Astrocyte of the hippocampus (primary cell): Measurements from ENCODE around the gene TM7SF2.
"Not testable (repeated sequence)": the region's sequence is repeated elsewhere in the genome, so short reads cannot be mapped to it uniquely, and the experiment has no call there.

ENCODE experiments used
- DNase-seq: peaks from one replicate; pipeline ENCODE4 v3.0.0; 2011; ENCODE audit warnings: low read depth, low spot score

TM7SF2 gene

GRCh38 chr11:65114538-65115171 lies 3.0 kb downstream of the TM7SF2 start:
- DNase-seq = no peak

GRCh38 chr11:65115361-65116082 lies 3.9 kb downstream of the TM7SF2 start:
- no peak for DNase-seq

GRCh38 chr11:65116370-65117205 lies 4.9 kb downstream of the TM7SF2 start:
- peak; percentile 75 for DNase-seq

- DNase-seq = peak; percentile 100
Measured at GRCh38 chr11:65117206-65118096, 5.8 kb downstream of the TM7SF2 start, which contains the start of gene ZNHIT2. TSS of gene ZNHIT2 (minus strand) at chr11:65117701. CDS start at chr11:65117653, 48 bp downstream.

GRCh38 chr11:65118097-65118837 lies 6.6 kb downstream of the TM7SF2 start:
- no peak for DNase-seq

- DNase-seq = not testable (repeated sequence)
Measured at GRCh38 chr11:65118891-65119669, 7.4 kb downstream of the TM7SF2 start.

- no peak for DNase-seq
Measured at GRCh38 chr11:65119670-65119995, 8.0 kb downstream of the TM7SF2 start.

DNA sequence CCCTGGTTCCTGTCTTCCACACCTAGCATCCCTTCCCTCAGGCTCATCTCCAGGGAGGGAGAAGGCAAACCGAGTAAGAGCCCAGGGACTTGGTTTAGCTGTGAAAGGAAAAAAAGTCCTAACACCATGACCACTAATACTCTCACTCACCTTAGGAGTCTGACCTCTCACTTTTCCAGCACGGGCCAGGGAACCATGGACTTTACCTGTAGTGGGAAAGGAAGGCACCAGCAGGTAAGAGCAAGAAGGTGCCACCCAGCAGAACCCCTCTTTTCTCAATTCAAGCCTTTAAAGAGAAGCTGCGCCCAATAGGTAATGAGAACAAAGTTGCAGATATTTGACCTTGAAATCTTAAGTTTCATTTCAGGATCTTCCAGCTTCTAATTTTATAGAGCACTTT lies 9.2 kb downstream of the TM7SF2 start:
- DNase-seq = no peak

DNA sequence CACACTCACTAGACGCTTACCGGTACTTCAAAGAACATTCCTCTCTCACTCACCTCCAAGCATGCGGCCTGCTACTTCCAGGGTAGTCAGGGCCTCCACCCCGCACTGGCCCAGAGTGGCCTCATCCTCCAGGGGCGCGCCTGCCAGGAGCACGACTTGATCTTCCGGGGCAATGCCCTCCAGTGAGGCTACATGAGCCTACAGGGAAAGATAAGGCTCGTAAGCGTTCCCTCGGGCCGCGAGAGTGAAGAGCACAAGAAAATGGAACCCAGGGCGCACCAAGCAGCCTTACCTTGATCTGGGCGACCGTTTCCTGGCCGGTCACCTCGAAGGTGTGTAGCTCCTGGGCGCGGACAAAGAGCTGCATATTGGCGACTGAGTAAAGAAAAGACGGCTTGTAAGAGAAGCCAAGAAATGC lies 9.8 kb downstream of the TM7SF2 start:
- DNase-seq = peak; percentile 31

GRCh38 chr11:65121865-65122696 lies 10.4 kb downstream of the TM7SF2 start, which contains the start of the genes FAU and MRPL49:
TSS of gene FAU (minus strand) at chr11:65122134. CDS start at chr11:65121813, 321 bp downstream.
TSS of gene MRPL49 (plus strand) at chr11:65122321. CDS start at chr11:65122347, 26 bp downstream.
- DNase-seq = peak; percentile 99

- no peak for DNase-seq
Measured at GRCh38 chr11:65124480-65125196, 13.0 kb downstream of the TM7SF2 start.

DNA sequence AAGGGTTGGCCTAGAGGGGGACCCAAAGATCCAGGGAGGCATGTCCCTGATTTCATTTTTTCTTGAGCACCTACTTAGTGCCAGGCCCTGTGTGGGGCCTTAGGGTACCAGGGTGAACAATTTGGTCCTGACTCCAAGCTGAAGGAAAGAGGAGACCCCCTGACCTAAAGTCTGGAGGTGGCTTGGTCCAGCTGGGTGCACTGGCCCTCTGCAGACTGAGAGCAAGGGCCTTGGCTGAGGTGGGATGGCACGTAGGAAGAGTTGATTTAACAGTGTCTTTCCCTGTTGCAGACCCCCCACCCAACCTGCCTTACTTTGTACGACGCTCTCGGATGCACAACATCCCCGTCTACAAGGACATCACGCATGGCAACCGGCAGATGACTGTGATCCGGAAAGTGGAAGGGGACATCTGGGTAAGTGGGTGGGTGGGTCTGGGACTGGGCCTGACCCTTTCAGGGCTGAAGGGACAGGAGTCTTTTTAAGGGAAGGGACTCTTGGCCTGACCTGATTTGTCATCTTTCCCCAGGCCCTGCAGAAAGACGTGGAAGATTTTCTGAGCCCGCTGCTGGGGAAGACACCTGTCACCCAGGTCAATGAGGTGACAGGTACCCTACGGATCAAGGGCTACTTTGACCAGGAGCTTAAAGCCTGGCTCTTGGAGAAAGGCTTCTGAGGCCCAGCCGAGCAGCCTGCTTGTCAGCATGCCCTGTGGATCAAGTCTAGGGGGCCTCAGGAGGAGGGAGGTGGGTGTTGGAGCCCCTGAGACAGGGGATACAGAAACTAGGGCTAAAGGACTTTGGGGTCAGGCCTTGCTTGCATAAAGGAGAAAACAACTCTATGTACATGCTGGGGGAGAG lies 13.8 kb downstream of the TM7SF2 start:
- DNase-seq = no peak

DNA sequence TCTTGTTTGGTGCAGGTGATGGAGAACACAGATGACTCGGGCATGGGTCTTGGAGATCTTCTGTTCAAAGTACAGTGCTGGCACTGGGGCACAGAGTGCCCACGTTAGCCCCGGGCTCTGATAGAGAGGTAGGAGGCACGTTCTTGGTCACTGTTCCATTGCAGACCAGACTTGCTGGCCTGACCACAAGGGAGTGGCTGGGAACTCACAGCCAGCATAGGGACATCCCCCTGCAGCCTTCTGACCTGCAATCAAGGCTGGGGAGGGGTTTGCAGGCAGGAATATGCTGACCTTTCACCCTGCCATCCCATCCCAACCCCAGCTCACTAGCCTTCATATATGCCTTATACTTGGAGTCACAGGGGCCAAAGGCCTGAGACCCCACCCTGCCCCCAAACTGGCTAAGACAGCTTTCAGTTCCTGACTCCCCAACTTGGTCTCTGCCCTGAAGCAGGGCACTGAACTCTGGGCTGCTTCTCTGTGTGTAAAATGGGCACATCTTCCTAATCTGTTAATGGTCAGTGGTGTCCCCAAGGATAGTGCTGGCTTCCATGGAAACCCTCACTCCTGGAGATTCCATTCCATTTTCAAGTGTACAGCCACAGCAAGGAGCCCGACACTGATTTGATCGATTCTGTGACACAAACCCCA lies 15.1 kb downstream of the TM7SF2 start:
- DNase-seq = no peak

- no peak for DNase-seq
Measured at GRCh38 chr11:65127473-65128181, 16.0 kb downstream of the TM7SF2 start.

GRCh38 chr11:65128182-65129145 lies 16.8 kb downstream of the TM7SF2 start:
- DNase-seq = no peak
